WI38 (cell line): ENCODE measurements around the gene TCAP.

Experiments
- H3K4me3 ChIP-seq: 2 replicates; pipeline ENCODE4 v1.5.1; 2011; ENCODE audit warnings: low read depth, mild to moderate bottlenecking, control low read depth, low read length
- CTCF ChIP-seq: IDR thresholded peaks from 2 replicates; pipeline ENCODE4 v1.5.1; 2012; ENCODE audit warnings: low read depth, mild to moderate bottlenecking, control low read depth, low read length

The TCAP gene

DNA sequence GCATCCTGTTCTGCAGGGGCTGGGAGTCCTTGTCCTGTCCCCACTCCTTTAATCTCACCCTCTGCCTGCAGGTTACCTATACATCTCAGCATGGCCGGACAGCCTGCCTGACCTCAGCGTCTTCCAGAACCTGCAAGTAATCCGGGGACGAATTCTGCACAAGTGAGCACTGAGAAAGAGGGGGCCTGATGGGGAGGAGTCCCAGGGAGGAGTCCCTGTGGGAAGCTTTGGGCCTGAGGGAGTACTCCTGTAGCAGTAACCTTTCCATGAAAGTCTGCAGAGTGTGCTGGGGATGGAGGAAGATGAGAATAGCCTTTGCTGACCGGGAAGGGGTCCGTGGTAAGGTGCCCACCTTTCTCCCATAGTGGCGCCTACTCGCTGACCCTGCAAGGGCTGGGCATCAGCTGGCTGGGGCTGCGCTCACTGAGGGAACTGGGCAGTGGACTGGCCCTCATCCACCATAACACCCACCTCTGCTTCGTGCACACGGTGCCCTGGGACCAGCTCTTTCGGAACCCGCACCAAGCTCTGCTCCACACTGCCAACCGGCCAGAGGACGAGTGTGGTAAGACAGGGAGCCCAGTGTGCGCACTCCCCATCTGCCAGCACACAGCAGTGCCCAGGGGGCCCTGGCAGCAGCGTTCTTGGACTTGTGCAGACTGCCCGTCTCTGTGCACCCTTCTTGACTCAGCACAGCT is 50.4 kb downstream of the TCAP start:
- H3K4me3 ChIP-seq, result no peak overlapping the region
- no peak for TF ChIP-seq CTCF
